Immature natural killer cell (primary cell): ENCODE results near the gene KIF23. TPM values are rescaled to one million over a fixed set of nuclear protein-coding genes. Genes with fewer than 3 reads are reported as not detected.

ENCODE experiments used
- DNase-seq, 3 donors: peaks; one replicate each; pipeline ENCODE4 v3.0.0; 2022; ENCODE audit warnings: mixed read lengths in 1 of 3
- H3K27ac Mint-ChIP-seq, 6 donors: one replicate each; pipeline ENCODE4 v1.8.0; 2020; ENCODE audit warnings: mixed read lengths in 6 of 6, mild to moderate bottlenecking in 5 of 6, inconsistent platforms in 4 of 6, moderate library complexity in 3 of 6
- H3K27me3 Mint-ChIP-seq, 3 donors: one replicate each; pipeline ENCODE4 v1.8.0; 2020 to 2021; ENCODE audit warnings: low read depth in 3 of 3, mild to moderate bottlenecking in 3 of 3, mixed read lengths in 3 of 3, moderate library complexity in 3 of 3, inconsistent platforms in 1 of 3
- H3K36me3 Mint-ChIP-seq, 3 donors: one replicate each; pipeline ENCODE4 v1.8.0; 2020; ENCODE audit warnings: mixed read lengths in 3 of 3, inconsistent platforms in 2 of 3, mild to moderate bottlenecking in 2 of 3
- H3K4me1 Mint-ChIP-seq, 2 donors: one replicate each; pipeline ENCODE4 v1.8.0; 2020; ENCODE audit warnings: inconsistent platforms in 2 of 2, mild to moderate bottlenecking in 2 of 2, mixed read lengths in 2 of 2, moderate library complexity in 1 of 2
- H3K4me3 Mint-ChIP-seq, 5 donors: one replicate each; pipeline ENCODE4 v1.8.0; 2020; ENCODE audit warnings: mild to moderate bottlenecking in 5 of 5, mixed read lengths in 5 of 5, inconsistent platforms in 3 of 5, moderate library complexity in 3 of 5
- H3K9me3 Mint-ChIP-seq, 6 donors: one replicate each; pipeline ENCODE4 v1.8.0; 2020; ENCODE audit warnings: mild to moderate bottlenecking in 6 of 6, mixed read lengths in 6 of 6, inconsistent platforms in 4 of 6, moderate library complexity in 3 of 6
- polyA plus RNA-seq, 3 donors: library from polyadenylated mRNA; unstranded; fragments of 300-500 nt; fragmentation: Illumina TruSeq; gene quantifications; one replicate each; pipeline ENCODE4 v1.2.3, GENCODE V29; 2021

The KIF23 gene
- polyA plus RNA-seq, 3 donors from 2014 or later, result 0.36 to 0.81 TPM; not detected in 1

DNA sequence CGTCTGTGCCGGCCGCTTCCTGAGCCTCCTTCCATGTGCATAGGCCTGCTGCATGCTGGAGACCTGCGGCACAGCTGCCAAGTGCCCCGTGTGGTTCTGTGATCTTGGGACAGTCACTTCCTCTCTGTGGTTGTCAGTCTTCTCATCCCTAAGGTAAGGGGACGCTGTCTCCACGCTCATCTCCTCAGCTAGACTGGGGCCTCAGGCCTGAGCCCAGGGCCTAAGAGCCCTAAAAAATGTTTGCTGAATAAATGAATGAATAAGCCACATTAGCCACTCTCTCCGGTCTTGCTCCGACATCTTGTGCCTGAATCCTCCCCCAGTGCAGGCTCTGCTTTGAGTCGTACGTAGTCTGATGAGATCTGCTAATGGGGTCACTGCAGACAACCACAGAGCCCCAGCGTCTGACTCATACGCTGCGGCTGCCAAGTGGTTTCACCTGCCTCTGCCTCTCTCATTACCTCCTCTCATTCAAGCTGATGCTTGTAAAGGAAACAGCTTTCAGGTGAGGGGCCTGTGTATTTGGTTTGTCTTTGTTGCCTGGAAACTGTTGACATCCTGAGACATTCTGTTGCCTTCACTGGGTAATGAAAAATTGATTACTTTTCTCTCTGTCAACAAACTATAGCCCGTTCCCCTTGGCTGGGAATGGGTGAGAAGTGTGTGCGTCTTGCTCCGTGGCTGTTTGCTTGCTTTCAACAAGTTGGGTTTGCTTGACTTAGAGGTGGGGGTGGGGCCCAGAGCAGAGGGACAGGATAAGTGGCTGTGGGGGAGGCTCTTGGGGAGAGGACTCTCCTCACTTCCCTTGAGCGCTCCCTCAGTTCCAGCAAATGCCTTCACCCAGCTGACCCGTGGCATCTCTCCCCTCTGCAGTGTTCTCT, 54.3 kb downstream of the KIF23 start:
- Mint-ChIP-seq H3K27me3 (peaks cover 14 to 30% (median 17%) of the 10 kb centered on the region in 3 donors), H3K36me3 (no peaks in the 10 kb centered on the region), H3K27ac (peak overlapping the region; percentile 88 to 99 (median 96)), H3K4me1 (peaks cover 23 to 25% of the 10 kb centered on the region in 2 donors), H3K9me3 (no peaks in the 10 kb centered on the region), H3K4me3 (peak overlapping the region; percentile 62 to 90 (median 74))
- DNase-seq, result peak; percentile 91 to 94 (median 92)

DNA sequence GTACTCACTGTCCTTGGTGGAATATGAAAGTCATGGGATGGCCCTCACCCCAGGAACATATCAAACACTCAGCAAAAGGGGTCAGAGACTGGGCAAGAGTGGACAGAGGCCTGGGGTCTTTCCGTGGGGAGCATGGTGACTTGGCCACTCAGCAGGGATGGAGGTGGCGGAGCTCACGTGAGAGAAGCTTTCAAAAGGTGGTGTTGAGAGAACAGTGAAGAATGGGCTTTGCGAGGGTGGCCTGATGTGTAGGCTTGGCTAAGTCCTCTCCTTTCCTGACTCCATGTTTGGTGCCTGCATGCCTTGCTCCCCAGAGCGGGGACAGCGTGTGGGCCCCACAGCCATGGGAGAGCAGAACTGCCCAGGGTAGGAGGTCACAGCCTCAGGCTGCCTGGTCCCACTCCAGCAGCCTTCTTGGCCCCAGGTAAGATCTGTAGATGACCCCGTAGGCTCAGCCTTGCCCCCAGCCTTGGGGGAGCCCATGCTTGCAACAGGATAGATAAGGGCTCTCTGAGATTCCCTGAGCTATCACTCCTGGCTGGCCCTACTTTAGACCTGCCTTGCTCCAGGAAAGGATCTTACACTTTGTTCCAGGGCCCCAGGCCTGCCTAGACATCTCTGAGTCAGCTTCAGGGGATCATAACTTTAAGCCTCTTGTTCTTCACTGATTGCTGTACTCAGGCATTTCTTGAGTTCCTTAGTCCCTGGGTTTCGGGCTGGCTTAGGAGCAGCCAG, 55.5 kb downstream of the KIF23 start:
- Mint-ChIP-seq H3K9me3 (no peaks in the 10 kb centered on the region), H3K36me3 (no peaks in the 10 kb centered on the region), H3K27ac (peak overlapping the region; percentile 88 to 99 (median 96)), H3K27me3 (peaks cover 15 to 32% (median 16%) of the 10 kb centered on the region in 3 donors), H3K4me3 (peak overlapping the region in 2 of 5 donors; percentile 74 to 90), H3K4me1 (peaks cover 21 to 23% of the 10 kb centered on the region in 2 donors)
- DNase-seq, result no peak

DNA sequence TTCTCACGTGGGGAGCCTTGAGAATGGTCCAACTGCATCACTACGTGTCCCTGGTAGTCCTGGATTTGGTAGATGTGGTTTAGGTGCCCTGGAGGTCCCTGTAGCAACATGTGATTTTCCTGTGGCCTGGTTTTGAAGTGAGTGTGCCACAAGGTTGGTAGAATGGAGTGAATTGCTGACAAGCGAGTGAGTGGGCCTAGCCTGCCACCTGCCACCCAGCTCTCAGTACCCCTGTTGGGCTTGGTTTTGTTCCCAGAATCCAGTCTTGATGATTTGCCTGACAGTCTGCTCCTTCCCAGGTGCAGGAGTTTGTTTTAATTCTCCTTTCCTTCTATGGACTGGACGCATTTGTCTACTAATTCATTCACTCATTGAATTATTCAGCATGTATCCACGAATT, 57.9 kb downstream of the KIF23 start:
- no peaks in the 10 kb centered on the region for H3K9me3 Mint-ChIP-seq
- H3K4me3 Mint-ChIP-seq, result no peak overlapping the region
- DNase-seq, result no peak
- H3K4me1 Mint-ChIP-seq, result peaks cover 20 to 21% of the 10 kb centered on the region in 2 donors
- H3K27me3 Mint-ChIP-seq, result peaks cover 15 to 27% (median 19%) of the 10 kb centered on the region in 3 donors
- H3K27ac Mint-ChIP-seq, result peak overlapping the region in 1 of 6 donors; percentile 47
- no peaks in the 10 kb centered on the region for H3K36me3 Mint-ChIP-seq

DNA sequence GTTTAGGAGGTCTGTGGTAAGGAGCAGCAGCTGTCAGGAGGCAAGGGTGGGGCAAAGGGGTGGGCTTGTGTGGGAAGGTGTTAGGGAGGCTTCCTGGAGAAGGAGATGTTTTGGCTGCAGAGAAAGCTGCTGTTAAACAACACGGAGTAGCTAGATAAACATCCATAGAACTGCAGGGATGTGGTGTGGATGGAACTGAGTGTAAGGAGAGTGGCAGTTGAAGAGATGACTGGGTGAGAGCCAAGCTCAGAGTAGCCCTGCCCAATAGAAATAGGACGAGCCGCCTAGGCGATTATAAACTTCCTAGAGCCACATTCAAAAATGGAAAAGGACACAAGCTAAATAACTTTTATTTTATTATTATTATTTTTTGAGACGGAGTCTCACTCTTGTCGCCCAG, 58.4 kb downstream of the KIF23 start:
- H3K4me3 Mint-ChIP-seq, result no peak overlapping the region
- no peaks in the 10 kb centered on the region for H3K9me3 Mint-ChIP-seq
- peaks cover 19% of the 10 kb centered on the region in 2 donors for H3K4me1 Mint-ChIP-seq
- H3K36me3 Mint-ChIP-seq, result no peaks in the 10 kb centered on the region
- H3K27me3 Mint-ChIP-seq, result peaks cover 15 to 27% (median 19%) of the 10 kb centered on the region in 3 donors
- no peak overlapping the region for H3K27ac Mint-ChIP-seq
- no peak for DNase-seq

DNA sequence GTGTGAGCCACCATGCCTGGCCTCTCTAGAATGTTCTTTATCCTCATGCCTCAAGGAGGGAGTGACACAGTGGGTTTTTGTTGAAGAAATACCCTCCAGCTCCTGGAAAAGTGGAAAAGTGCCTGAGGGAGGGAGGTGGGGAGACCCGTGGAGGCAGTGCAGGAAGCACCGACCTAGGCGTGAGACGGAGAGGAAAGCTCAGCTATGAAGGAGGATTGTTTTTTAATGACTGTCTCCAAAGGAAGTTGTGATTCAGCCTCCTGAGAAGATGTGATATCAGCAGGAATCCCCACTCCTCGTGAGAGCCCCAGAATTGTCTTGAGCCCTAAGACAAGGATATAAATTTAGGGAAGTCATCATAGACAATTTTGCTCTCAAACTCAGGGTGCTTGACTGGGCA, 60.1 kb downstream of the KIF23 start:
- no peak for DNase-seq
- no peak overlapping the region for H3K4me3 Mint-ChIP-seq
- H3K27me3 Mint-ChIP-seq, result peaks cover 3 to 14% (median 6%) of the 10 kb centered on the region in 3 donors
- peaks cover 0 to under 1% (median 0%) of the 10 kb centered on the region in 6 donors for H3K9me3 Mint-ChIP-seq
- H3K4me1 Mint-ChIP-seq, result peaks cover 11 to 15% of the 10 kb centered on the region in 2 donors
- H3K27ac Mint-ChIP-seq, result no peak overlapping the region
- H3K36me3 Mint-ChIP-seq, result peaks cover 0 to under 1% (median 0%) of the 10 kb centered on the region in 3 donors

DNA sequence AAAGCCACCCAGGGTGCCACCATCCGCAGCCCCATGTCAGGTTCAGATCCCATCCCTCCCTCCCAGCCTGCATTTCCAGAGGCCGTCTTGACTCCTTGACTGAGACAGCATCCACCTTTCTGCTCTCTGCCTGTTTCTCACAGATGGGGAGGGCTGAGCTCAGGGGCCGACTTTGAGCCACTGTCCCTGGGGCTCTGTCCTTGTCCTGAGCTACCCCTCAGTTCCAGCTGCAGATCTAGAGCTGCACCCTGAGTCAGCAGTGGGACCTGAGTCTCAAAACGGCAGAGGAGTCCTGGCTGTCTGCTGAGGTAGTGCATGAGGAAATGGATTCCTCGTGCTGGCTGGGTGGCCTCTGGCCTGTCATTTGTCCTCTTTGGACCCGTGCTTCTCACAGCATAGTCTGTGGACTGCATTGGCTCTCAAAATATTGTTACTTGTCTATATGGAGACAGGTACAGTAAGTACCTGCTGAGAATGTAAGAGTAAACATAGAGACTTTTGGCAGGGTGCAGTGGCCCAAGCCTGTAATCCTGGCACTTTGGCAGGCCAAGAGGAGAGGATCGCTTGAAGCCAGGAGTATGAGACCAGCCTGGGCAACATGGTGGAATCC, 60.8 kb downstream of the KIF23 start:
- DNase-seq, result no peak
- Mint-ChIP-seq H3K27me3 (peaks cover 2 to 13% (median 7%) of the 10 kb centered on the region in 3 donors), H3K27ac (no peak overlapping the region), H3K4me3 (no peak overlapping the region), H3K36me3 (peaks cover 0 to 7% (median 3%) of the 10 kb centered on the region in 3 donors), H3K9me3 (peaks cover 0 to 4% (median 0%) of the 10 kb centered on the region in 6 donors), H3K4me1 (peaks cover 13 to 19% of the 10 kb centered on the region in 2 donors)

DNA sequence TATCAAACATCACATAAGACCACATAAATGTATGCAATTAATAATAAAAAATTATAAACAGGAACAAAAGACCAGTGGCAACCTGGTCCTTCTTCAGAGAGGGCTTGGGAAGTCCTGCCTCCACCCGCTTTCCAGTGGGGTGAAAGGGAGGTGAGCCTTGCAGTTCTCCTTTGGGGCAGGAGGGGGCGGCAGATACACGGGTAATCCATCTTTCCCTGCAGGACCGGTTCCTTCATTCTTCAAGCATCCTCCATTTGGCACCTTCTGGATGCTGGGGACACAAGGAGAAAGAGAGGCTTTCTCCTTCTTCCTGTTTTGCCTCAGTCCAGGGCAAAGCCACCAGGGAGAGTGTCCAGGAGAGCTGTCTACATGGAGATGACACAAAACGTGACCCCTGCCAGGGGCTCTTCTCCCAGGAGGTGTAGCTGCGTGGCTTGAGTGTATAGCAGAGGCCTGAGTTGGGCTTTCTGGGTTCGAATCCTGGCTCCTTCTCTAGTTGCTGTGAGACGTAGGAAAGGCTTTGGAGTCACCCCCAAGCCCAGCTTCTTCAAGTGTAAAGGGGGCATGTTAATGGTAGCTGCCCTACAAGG, 61.7 kb downstream of the KIF23 start:
- H3K4me1 Mint-ChIP-seq, result peaks cover 22 to 28% of the 10 kb centered on the region in 2 donors
- peaks cover 0 to 4% (median 0%) of the 10 kb centered on the region in 6 donors for H3K9me3 Mint-ChIP-seq
- H3K27me3 Mint-ChIP-seq, result peaks cover 2 to 11% (median 7%) of the 10 kb centered on the region in 3 donors
- H3K36me3 Mint-ChIP-seq, result peaks cover 0 to 8% (median 3%) of the 10 kb centered on the region in 3 donors
- DNase-seq, result peak; percentile 74 to 76 (median 75)
- H3K27ac Mint-ChIP-seq, result no peak overlapping the region
- no peak overlapping the region for H3K4me3 Mint-ChIP-seq

DNA sequence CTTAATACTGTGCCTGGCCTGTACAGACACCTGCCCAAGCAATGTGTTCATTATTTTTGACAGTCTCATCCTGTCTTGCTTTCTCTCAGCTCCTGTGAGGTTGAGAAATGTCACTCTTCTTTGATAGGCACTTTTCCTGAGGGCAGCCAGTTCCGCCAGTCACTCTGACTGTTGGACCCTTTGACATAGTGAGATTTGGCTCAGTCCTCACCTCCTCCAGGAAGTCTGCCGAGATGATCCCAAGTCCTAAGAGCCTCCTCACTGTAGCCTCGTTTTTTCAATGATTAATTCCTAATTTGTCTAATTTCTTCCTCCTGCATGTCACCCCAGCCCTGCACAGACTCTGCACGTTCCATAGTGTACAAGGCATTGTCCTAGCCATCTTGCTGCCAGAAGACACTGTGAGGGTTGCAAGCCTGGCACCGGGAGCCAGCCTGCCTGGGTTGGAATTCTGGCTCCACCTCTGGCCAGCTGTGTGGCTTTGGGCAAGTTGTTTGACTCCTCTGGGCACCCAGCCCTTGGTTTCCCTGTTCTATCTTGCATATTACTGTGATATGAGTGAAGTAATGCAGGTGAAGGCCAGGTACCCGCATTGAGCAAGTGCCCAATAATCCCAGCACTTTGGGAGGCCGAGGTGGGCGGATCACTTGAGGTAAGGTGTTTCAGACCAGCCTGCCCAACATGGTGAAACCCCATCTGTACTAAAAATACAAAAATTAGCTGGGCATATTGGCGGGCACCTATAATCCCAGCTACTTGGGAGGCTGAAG, 62.7 kb downstream of the KIF23 start:
- Mint-ChIP-seq H3K4me1 (peaks cover 32 to 38% of the 10 kb centered on the region in 2 donors), H3K27ac (peak overlapping the region in 2 of 6 donors; percentile 20 to 22), H3K36me3 (peaks cover 0 to 8% (median 3%) of the 10 kb centered on the region in 3 donors), H3K27me3 (peaks cover 2 to 7% (median 5%) of the 10 kb centered on the region in 3 donors), H3K4me3 (no peak overlapping the region), H3K9me3 (peaks cover 0 to 4% (median 0%) of the 10 kb centered on the region in 6 donors)
- no peak for DNase-seq

DNA sequence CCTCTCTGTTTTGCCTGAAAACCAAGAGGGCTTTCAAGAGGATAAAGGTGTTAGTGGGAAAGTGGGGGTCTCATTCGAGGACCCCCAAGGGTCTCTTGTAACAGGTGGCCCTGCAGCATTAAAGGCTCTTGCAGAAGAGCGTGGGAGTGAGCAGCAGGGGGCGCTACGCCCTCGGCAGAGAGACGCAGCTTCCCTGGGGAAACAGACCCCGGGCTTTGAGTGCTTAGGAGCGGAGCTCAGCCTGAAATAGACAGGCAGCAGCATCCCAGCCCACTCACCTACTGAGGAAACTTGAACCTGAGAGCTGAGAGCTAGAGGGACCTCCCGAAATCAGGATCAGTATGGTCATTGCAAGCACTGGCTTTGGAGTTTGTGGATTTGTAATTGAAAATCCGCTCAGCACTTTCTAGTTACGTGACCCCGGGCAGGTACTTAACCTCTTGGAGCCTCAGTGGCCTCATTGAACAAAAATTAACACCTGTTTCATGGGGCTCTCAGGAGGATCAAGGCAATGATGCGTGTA, 64.2 kb downstream of the KIF23 start:
- DNase-seq, result peak; percentile 47 to 53 (median 49)
- no peak overlapping the region for H3K4me3 Mint-ChIP-seq
- H3K27ac Mint-ChIP-seq, result peak overlapping the region in 1 of 6 donors; percentile 16
- peaks cover 0 to 7% (median 2%) of the 10 kb centered on the region in 3 donors for H3K27me3 Mint-ChIP-seq
- peaks cover 0 to 8% (median 3%) of the 10 kb centered on the region in 3 donors for H3K36me3 Mint-ChIP-seq
- H3K4me1 Mint-ChIP-seq, result peaks cover 35 to 45% of the 10 kb centered on the region in 2 donors
- H3K9me3 Mint-ChIP-seq, result peaks cover 0 to 4% (median 0%) of the 10 kb centered on the region in 6 donors

DNA sequence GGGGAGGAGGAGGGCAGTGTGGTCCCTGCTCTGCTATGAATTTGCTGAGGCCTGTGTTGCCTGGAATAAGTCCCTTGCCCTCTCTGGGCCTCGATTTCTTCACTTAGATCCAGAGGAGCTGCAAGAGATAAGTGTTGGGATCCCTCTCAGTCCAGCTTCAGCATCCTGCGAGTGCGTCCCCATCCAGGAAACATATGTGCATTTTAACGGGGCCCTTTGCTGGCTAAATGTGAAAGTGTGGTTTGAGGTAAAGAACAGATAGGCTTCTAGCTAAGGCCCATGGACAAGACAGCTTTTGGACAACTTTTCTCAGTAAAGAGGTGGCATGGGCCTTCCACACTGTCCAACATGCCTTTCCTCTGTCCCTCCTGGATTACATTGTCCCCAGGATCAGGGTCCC, 64.9 kb downstream of the KIF23 start:
- H3K36me3 Mint-ChIP-seq, result peaks cover 0 to 8% (median 3%) of the 10 kb centered on the region in 3 donors
- no peak for DNase-seq
- peaks cover 0 to 7% (median under 1%) of the 10 kb centered on the region in 3 donors for H3K27me3 Mint-ChIP-seq
- H3K4me3 Mint-ChIP-seq, result no peak overlapping the region
- H3K9me3 Mint-ChIP-seq, result peaks cover 0 to 4% (median 0%) of the 10 kb centered on the region in 6 donors
- peaks cover 35 to 45% of the 10 kb centered on the region in 2 donors for H3K4me1 Mint-ChIP-seq
- H3K27ac Mint-ChIP-seq, result peak overlapping the region in 1 of 6 donors; percentile 31

DNA sequence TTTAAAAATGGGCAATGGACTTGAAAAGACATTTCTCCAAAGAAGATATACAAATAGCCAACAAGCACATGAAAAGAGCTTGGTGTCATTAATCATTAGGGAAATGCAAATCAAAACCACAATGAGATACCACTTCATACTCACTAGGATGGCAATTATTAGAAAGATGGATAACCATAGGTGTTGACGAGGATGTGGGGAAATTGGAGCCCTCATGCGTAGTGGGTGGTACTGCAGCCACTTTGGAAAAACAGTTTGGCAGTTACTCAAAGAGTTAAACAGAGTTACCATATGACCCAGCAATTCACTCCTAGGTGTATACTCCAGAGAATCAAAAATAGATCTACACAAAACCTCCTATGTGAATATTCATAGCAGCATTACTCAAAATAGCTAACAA, 65.8 kb downstream of the KIF23 start:
- peaks cover 0 to 4% (median 0%) of the 10 kb centered on the region in 6 donors for H3K9me3 Mint-ChIP-seq

DNA sequence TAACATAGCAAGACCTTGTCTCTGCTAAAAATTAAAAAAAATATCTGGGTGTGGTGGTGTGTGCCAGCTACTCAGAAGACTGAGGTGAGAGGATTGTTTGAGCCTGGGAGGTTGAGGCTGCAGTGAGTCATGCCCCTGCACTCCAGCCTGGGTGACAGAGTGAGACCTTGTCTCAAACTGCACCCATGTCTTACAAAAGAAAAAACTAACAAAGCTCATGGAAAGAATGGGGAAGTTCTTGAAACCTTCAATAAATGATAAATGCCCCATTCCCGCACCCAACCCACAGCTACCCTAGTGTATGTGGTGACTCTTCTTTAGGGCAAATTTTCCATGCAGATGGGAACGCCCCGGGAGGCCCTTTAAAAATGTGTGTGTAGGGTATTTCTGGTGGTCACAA, 66.8 kb downstream of the KIF23 start:
- H3K27ac Mint-ChIP-seq, result peak overlapping the region in 4 of 6 donors; percentile 45 to 71 (median 54)
- H3K4me3 Mint-ChIP-seq, result peak overlapping the region in 4 of 5 donors; percentile 7 to 56 (median 50)
- H3K36me3 Mint-ChIP-seq, result peaks cover 0 to 8% (median 3%) of the 10 kb centered on the region in 3 donors
- H3K4me1 Mint-ChIP-seq, result peaks cover 44 to 61% of the 10 kb centered on the region in 2 donors
- H3K27me3 Mint-ChIP-seq, result peaks cover 0 to 8% (median 0%) of the 10 kb centered on the region in 3 donors
- peaks cover 0 to 4% (median 0%) of the 10 kb centered on the region in 6 donors for H3K9me3 Mint-ChIP-seq
- no peak for DNase-seq

More for the DNA sequence above, 65.8 kb downstream of the KIF23 start:
- Mint-ChIP-seq H3K27ac (peak overlapping the region in 1 of 6 donors; percentile 45), H3K36me3 (peaks cover 0 to 8% (median 3%) of the 10 kb centered on the region in 3 donors), H3K27me3 (peaks cover 0 to 8% (median 0%) of the 10 kb centered on the region in 3 donors), H3K4me3 (no peak overlapping the region), H3K4me1 (peaks cover 38 to 52% of the 10 kb centered on the region in 2 donors)
- no peak for DNase-seq
